Measurements from ENCODE around the gene FAM89A. TPM values are rescaled to one million over a fixed set of nuclear protein-coding genes. Genes with fewer than 3 reads are reported as not detected.

Gene FAM89A
- total RNA-seq, 4 donors from 2014 or later: 8.0 to 27.0 (median 17.1) TPM

DNA sequence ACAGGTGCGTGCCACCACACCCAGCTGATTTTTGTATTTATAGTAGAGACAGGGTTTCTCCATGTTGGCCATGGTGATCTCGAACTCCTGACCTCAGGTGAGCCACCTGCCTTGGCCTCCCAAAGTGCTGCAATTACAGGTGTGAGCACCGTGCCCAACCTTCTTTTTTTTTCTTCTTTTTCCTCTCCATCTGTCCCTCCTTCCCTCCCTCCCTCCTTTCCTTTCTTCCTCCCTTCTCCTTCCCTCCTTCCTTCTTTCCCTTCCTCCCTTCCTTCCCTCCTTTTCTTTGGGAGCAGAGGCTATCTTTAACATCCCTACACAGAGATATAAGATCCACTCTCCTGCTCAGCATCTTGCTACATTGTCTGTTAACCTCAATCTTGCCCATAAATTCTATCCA is 24.4 kb upstream of the FAM89A start:
- WGBS, 2 donors: 87 to 92% methylated on average over 3 of the region's 3 CpGs
- Histone ChIP-seq H3K27me3 (no peaks in the 10 kb centered on the region), H3K4me1 (no peaks in the 10 kb centered on the region), H3K36me3 (no peaks in the 10 kb centered on the region), H3K4me3 (replicated peaks in 1 of 3) (no peak overlapping the region), H3K27ac (no peak overlapping the region), H3K9me3 (no peaks in the 10 kb centered on the region)
- DNase-seq: no peak
- no peak for TF ChIP-seq POLR2A (IDR thresholded peaks at IDR 0.05)
- TF ChIP-seq, protein P1, sequence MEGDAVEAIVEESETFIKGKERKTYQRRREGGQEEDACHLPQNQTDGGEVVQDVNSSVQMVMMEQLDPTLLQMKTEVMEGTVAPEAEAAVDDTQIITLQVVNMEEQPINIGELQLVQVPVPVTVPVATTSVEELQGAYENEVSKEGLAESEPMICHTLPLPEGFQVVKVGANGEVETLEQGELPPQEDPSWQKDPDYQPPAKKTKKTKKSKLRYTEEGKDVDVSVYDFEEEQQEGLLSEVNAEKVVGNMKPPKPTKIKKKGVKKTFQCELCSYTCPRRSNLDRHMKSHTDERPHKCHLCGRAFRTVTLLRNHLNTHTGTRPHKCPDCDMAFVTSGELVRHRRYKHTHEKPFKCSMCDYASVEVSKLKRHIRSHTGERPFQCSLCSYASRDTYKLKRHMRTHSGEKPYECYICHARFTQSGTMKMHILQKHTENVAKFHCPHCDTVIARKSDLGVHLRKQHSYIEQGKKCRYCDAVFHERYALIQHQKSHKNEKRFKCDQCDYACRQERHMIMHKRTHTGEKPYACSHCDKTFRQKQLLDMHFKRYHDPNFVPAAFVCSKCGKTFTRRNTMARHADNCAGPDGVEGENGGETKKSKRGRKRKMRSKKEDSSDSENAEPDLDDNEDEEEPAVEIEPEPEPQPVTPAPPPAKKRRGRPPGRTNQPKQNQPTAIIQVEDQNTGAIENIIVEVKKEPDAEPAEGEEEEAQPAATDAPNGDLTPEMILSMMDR (IDR thresholded peaks at IDR 0.05): no peak
- intact Hi-C loops (cut with DNase I): no loop called here

DNA sequence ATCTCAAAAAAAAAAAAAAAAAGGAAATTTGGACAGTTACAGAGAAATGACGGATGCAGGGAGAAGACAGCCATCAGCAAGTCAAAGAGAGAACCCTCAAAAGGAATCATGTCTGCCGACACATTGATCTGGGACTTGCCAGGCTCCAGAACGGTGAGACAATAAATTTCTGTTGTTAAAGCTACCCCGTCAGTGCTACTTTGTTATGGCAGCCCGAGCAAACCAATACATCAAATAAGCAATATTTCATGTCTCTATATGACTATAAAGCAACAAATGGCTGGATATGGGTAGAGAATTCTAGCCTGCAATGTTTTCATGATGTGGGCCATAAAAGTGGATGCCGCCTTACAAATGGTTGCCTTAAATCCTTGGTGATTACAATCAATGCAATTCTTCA is 23.3 kb upstream of the FAM89A start:
- Histone ChIP-seq H3K4me1 (no peaks in the 10 kb centered on the region), H3K9me3 (no peaks in the 10 kb centered on the region), H3K4me3 (replicated peaks in 1 of 3) (no peak overlapping the region), H3K27me3 (no peaks in the 10 kb centered on the region), H3K27ac (no peak overlapping the region), H3K36me3 (no peaks in the 10 kb centered on the region)
- TF ChIP-seq, protein P1 (IDR thresholded peaks at IDR 0.05): no peak
- TF ChIP-seq POLR2A (IDR thresholded peaks at IDR 0.05): no peak
- intact Hi-C loops (cut with DNase I): no loop called here
- DNase-seq: no peak
- 93% methylated on average over 6 of the region's 6 CpGs for WGBS, 2 donors

DNA sequence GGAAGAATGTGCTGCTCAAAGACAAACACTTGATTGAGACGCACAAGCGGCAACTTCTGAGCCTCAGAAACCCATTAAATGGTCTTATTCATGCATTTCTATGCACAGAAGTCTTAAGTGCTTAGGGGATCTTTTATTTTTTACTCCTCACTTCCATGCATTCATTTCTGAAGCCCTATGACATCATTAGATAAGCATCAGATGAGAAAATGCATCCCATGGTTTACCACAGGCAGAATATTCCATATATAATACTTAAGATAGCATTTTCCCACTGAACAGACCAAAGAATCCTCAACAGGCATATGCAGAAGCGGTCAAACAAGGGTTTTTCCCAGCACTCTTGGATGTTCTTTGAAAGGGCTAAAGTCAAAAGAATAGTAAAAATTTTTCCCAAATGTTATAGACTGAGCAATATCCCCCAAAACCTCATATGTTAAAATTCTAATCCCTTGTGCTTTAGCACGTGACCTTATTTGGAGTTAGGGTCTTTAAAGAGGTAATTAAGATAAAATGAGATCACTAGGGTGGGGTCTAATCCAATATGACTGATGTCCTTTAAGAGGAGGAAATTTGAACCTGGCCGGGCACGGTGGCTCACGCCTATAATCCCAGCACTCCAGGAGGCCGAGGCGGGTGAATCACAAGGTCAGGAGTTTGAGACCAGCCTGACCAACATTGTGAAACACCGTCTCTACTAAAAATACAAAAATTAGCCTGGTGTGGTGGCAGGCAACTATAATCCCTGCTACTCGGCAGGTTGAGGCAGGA is 22.6 kb upstream of the FAM89A start:
- H3K27me3 ChIP-seq: no peaks in the 10 kb centered on the region
- WGBS, 2 donors: 80 to 84% methylated on average over 11 of the region's 11 CpGs
- H3K27ac ChIP-seq: no peak overlapping the region
- intact Hi-C loops (cut with DNase I): no loop called here
- H3K4me1 ChIP-seq: no peaks in the 10 kb centered on the region
- DNase-seq: no peak
- no peaks in the 10 kb centered on the region for H3K9me3 ChIP-seq
- TF ChIP-seq, protein P1 (IDR thresholded peaks at IDR 0.05): no peak
- no peak for TF ChIP-seq POLR2A (IDR thresholded peaks at IDR 0.05)
- H3K4me3 ChIP-seq (replicated peaks in 1 of 3): no peak overlapping the region
- no peaks in the 10 kb centered on the region for H3K36me3 ChIP-seq

DNA sequence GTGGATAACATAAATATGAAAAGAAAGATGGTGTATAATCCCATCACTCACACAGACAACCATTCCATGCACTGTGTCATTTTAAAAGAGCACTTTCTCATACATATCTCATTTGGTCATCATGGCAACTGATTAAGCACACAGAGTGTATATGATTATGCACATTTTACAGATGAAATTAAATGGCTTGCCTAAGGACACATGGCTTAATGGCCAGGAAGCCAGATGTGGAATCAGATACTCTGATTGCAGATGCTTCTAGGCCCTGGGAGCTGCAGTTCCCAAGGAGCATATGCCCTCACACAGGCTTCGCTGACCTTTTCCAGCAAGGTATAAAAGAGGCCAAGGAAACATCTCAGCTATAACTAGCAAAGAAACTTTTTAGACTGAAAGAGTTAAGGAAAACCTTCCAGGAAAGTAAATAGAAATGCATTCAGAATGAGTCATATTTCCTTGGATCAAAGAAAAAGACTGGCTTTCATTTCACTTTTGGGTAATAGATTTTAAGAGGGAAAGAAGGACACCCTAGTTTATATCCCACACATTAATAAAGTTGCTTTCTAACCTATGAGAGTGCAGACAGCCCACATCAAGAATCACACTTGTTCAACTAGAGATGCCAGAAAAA is 19.6 kb upstream of the FAM89A start:
- Histone ChIP-seq H3K27me3 (no peaks in the 10 kb centered on the region), H3K4me1 (no peaks in the 10 kb centered on the region), H3K27ac (no peak overlapping the region), H3K4me3 (replicated peaks in 1 of 3) (no peak overlapping the region), H3K36me3 (no peaks in the 10 kb centered on the region), H3K9me3 (no peaks in the 10 kb centered on the region)
- 96 to 100% methylated on average over 1 of the region's 1 CpG for WGBS, 2 donors
- TF ChIP-seq, protein P1 (IDR thresholded peaks at IDR 0.05): no peak
- no peak for TF ChIP-seq POLR2A (IDR thresholded peaks at IDR 0.05)
- no peak for DNase-seq
- intact Hi-C loops (cut with DNase I): no loop called here

DNA sequence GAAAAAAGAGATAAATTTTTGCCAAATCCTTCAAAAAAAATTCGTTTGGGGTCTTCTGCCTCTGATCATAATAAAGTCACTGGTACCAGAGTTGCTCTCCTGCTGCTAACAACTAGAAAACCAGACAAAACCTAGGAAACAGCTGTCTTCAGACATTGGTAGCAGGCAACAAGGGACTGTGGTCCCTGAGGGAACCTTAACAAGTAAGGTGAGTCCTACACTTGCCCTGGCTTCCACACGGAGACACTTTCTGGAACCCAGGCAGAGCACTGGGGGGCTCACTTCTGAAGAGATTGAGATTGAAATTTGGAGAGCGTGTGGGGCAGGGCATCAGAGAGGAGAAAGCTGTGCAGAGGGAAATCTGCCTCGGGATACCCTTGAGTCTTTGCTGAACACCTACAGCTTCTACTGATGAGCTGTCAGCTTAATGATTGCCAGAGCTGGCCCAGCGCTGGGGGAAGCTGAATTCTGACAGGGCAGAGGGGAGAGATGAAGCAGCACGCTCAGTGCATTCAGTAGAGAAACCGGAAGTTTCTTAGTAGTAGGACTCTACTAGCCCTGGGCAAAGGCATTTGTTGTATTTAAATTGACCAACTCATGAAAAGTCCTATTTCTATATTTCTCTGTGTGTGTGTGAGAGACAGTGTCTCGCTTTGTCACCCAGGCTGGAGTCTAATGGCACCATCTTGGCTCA is 18.5 kb upstream of the FAM89A start:
- Histone ChIP-seq H3K4me1 (peaks cover 5 to 6% of the 10 kb centered on the region in 2 donors), H3K27me3 (no peaks in the 10 kb centered on the region), H3K9me3 (no peaks in the 10 kb centered on the region), H3K4me3 (replicated peaks in 1 of 3) (no peak overlapping the region), H3K36me3 (no peaks in the 10 kb centered on the region), H3K27ac (no peak overlapping the region)
- 70 to 71% methylated on average over 8 of the region's 8 CpGs for WGBS, 2 donors
- intact Hi-C loops (cut with DNase I): no loop called here
- no peak for DNase-seq
- TF ChIP-seq, protein P1 (IDR thresholded peaks at IDR 0.05): no peak
- TF ChIP-seq POLR2A (IDR thresholded peaks at IDR 0.05): no peak

All from thyroid gland (tissue), 4 donors.